Left ventricle myocardium superior (tissue), 1 donor: Measurements from ENCODE around the gene NT5DC4. TPM values are rescaled to one million over a fixed set of nuclear protein-coding genes. Genes with fewer than 3 reads are reported as not detected.
A peak's percentile ranks its signal among the peaks of the same experiment; 100 is the strongest.
"Not testable (repeated sequence)": the region's sequence is repeated elsewhere in the genome, so short reads cannot be mapped to it uniquely, and the experiment has no call there.

Experiments
- ATAC-seq: fragments of 200-7000 bp; cut with Tn5 transposase; one replicate; pipeline ENCODE4 v1.9.1; 2020; ENCODE audit warnings: mild to moderate bottlenecking, moderate library complexity
- DNase-seq: peaks from one replicate; pipeline ENCODE4 v3.0.0-alpha.2; 2020
- intact Hi-C: fragments of 100-400 bp; cut with micrococcal nuclease; formaldehyde crosslinking; loops from one replicate; pipeline ENCODE4 v1.11.0; 2022
- total RNA-seq: library from RNA; stranded (reverse); fragmentation: NEBNext Ultra II Directional; extraction: Animal tissue kit (Norgen Biotek cat#: 25700); gene quantifications from one replicate; pipeline ENCODE4 v1.2.1, GENCODE V29; 2021
- donor health status: DM: no; HTN: yes; CAD: no; lungs with severe emphysema.

NT5DC4 gene
- total RNA-seq, 1 donor from 2014 or later: not detected

DNA sequence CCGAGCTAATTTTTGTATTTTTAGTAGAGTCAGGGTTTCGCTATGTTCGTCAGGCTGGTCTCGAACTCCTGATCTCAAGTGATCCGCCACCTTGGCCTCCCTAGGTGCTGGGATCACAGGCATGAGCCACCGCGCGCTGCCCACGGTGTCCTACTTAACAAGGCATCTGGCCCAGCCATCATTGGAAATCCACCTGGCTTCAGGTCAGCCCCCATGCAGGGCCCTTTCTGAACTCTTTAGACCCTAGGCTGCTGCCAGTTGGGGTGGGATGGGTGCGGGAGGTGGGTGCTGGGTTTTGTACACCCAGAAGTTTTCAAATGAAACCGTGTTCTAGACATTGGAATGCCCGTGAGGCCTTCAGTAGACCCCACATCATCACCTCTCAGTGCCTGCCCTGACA lies 26.6 kb upstream of the NT5DC4 start:
- intact Hi-C loops: no loop called here
- ATAC-seq: no peak
- DNase-seq: no peak

DNA sequence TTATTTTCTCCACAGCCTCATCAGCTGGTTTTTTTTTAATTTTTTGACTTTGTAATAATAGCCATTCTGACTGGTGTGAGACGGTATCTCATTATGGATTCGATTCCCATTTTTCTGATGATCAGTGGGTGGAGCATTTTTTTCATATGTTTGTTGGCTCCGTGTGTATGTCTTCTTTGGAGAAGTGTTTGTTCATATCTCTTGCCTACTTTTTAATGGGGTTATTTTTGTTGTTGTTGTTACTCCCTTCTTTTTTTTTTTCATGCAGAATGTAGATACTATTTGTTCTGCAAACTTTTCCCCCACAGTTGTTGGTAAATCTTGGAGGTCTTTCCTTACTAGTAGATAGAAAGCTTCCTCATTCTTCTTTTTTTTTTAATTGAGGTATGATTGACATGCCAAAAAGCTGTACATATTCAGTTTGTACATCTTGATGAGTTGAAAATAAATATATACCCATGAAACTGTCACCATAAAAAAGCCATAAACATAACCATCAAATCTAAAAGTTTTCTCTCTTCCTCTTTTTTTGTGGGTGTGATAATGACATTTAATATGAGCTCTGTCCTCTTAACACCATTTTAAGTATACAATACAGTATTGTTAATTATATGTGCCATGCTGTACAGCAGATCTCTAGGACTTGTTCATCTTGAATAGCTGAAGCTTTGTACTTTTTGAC lies 21.8 kb upstream of the NT5DC4 start:
- intact Hi-C loops: no loop called here
- no peak for ATAC-seq
- no peak for DNase-seq

DNA sequence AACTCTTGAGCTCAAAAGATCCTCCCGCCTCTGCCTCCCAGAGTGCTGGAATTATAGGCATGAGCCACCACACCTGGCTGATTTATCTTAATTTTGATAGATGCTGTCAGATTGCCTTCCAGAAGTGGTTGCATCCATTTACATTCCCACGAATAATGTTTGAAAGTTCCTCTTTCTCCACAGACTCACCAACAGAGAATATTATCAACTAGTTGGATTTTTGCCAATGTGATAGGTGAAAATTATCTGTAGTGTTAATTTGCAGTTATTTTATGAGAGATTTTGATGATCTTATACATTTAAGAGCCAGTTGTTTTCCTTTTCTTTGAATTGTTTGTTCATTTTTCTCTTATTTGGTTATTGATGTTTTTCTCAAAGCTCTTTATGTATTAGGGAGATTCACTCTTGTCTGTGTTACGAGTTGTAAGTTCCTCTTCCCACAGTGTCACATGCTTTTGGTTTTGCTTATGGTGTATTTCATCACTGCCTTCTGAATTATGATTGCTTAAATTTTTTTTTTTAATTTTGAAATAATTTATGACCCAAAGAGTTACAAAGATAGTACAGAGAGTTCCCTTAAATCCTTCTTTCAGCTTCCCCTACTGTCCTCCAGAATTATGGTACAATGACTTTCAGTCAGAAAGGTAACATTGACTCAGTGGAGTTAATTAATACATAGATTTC lies 20.7 kb upstream of the NT5DC4 start:
- intact Hi-C loops: no loop called here
- ATAC-seq (peak; percentile 38), DNase-seq (no peak)

DNA sequence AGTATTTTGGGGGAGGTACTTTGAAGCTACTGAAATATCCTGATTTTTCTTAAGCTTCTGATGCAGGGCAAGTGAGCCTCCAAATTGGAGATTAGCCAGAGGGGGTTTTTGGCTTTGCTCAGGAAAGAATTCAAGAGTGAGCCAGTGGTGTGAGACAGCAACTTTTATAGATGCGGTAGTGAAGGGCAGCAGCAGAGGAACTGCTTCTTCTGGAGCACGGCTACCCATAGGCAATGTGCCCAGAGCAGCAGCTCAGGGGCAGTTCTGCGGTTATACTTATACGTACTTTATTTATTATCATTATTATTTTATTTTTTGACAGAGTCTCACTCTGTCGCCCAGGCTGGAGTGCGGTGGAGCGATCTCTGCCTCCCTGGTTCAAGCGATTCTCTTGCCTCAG lies 19.8 kb upstream of the NT5DC4 start:
- intact Hi-C loops: no loop called here
- ATAC-seq (peak; percentile 52), DNase-seq (no peak)

DNA sequence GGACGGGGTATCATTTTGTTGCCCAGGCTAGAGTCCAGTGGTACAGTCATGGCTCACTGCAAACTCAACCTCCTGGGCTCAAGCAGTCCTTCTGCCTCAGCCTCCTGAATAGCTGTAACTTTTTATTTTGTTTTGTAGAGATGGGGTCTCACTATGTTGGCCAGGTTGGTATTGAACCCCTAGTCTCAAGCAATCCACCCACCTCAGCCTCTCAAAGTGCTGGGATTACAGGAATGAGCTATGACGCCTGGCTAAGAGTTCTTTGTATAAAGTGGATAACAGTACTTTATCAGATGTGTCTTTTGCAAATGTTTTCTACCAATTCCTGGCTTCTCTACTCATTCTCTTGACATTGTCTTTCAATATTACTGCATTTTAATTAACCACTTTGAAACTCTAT lies 17.1 kb upstream of the NT5DC4 start:
- no peak for DNase-seq
- intact Hi-C loops: no loop called here
- ATAC-seq: no peak

DNA sequence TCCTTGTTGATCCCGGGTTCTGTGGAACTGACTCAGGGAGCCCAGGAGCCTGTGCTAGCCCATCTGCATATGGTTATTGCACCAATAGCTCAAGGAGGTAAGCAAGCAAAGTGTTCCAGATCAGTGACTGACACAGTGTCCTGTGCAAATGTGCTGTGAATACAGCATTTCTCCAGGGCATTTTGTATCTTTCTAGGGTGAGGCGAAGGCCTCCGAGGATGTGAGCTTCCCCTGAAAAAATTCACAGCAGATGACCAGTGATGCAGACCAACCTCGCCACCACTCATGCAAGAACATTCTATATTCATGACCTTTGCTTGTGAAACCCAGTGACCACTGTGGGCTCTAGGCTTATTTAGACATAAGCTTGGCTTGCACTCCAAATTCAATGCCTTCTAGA lies 15.2 kb upstream of the NT5DC4 start:
- intact Hi-C loops: no loop called here
- DNase-seq (no peak), ATAC-seq (no peak)

DNA sequence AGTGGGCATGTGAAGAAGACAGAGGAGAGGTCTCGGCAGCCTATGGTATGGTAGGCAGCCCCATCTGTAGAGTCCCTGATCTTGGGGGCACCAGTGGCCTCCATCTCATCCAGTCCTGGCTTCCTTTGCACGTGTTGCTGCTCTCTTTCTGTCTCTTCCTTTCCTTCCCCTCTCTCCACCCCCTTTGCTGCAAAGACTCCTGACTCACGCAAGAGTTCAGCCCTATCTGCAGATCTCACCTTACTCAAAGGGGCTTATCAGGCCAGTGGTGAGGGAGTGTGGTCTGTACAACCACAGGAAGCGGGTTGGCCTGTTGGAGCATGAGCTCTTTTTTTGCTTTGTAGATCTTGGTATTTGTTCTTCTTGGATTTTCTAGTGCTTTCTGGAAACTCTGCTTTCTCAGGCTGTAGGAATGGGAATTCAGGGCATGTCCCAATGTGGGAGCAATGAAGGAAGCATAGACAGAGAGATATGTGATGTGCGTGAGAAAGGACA lies 14.6 kb upstream of the NT5DC4 start:
- intact Hi-C loops: no loop called here
- no peak for ATAC-seq
- DNase-seq: no peak

DNA sequence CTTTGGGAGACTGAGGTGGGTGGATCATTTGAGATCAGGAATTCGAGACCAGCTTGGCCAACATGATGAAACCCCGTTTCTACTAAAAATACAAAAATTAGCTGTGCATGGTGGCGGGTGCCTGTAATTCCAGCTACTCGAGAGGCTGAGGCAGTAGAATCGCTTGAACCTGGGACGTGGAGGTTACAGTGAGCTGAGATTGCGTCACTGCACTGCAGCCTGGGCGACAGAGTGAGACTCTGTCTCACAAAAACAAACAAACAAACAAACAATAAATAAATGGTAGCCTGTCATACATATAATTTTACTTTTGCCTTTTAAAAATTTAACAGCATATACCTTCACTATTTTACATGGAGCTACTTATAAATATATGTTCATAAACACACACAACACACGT lies 13.9 kb upstream of the NT5DC4 start:
- ATAC-seq, intact Hi-C loops, DNase-seq: not testable (repeated sequence)

DNA sequence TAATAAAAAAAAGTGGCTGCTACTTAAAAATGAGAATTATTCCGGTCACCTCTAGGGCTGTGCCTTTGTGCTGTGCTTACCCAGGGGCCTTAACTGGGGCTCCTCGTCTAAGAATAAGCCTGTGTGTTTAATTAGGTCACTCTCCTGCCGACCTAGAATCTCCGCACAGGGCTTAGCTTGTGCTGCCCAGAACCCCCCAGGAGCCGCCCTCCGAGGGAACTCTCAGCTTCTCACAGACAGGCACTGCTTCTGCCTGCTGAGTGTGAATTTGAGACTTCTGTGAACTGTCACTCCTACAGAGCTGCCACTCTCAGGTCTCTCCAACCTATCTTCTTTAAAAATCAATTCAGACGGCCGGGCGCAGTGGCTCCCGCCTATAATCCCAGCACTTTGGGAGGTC lies 11.9 kb upstream of the NT5DC4 start:
- intact Hi-C loops: no loop called here
- no peak for DNase-seq
- no peak for ATAC-seq

DNA sequence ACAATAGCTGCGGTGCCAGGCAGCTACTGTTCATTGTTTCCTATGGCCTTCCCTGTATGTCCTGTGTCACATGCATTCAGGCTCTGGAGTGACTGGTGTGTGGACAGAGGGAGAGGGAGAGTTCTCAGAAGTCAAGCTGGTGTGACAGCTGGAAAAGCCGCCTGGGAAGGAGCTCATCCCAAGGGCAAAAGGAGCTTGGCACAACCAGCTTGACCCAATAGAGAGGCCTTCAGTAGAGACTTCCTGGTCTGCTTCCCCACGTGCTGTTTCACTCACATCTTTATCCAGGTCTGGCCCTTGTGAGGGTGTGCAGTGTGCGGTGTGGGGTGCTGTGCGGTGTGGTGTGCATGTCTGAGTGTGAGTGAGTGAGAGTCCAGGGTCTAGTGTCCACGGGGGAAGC lies 11.1 kb upstream of the NT5DC4 start:
- ATAC-seq (no peak), DNase-seq (no peak)
- intact Hi-C loops: no loop called here

DNA sequence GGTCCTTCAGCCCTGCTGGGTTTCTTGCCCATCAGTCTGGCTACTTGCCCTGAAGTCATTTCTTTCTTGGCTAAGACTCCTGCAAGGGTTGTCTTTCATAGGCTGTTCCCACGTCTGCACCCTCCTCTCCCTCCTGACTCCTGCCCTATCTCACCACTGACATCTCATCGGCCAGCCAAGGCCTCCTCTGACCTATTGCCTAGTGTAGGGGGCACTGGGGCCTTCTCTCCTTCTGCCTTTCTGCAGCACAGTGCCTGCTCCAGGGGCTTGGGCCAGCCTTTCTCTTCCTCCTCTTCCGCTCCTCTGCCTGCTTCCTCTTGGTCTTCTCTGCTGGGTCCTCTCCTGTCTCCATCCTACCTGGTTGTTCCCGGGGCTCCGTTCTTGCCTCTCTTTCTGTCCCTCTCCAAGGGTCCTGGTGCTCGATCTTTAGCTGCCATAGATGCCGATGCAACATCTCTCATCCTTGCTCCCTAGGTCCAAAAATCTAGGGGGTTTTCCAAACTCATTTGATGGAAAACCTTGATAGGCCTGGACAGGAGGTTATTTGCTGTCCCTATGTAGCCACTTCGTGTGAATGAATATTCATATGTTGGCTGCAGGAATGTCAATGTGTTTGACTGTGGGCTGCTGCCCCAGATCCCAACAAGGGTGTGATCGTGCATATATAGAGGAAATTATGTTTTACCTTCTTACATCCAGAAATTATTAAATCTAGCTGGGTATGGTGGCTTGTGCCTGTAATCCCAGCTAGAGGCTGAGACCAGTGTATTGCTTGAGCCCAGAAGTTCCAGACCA lies 9.7 kb upstream of the NT5DC4 start:
- DNase-seq (no peak), ATAC-seq (no peak)
- intact Hi-C loops: no loop called here

DNA sequence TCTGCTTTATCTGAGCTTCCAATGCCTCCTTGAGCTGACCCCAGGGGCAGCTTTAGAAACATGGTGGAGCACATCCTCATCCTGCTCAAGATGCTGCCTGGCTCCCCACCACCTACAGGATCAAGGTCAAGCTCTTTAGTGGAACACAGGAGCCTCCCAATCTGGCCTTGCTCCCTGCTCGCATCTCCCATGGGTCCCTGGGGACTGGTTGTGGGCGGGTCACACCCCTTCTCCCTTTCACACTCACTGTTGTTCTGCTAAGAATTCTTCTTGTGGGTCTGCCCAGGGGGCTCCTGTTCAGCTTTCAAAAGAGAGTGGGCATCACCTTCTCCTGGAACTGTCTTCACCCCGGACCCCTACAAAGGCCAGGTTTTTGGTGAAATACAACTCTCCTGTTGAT lies 8.4 kb upstream of the NT5DC4 start:
- intact Hi-C loops: no loop called here
- DNase-seq: no peak
- ATAC-seq: no peak

DNA sequence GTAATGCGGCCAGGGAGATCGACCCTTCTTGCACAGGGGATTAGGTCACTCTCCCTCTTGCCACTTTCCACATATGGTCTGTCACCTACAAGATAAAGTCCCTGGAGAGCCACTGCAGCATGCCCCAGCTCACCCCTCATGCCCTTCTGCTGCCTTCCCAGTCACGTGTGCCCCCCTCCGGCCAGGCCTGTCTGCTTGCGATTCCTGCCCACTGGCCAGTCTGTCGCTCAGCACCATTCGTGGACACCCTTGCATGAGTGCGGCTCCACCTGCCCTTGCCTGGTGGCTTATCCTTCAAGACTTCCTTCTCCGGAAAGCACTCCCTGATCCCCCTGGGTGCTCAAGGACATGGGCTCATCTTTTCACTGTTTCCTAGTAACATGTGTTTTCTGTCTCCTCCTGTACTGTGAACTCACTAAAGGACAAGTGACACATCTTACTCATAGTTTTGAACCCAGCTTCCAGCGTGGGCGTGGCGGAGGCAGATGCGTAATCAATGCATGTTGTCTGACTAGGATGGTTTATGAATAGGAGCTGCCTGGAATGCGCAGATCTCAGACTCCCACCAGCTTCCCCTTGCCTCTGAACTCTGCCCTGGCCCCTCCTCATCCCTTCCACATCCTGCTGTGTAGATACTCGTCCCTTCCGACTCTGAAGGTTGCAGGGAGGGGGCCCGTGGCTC lies 7.8 kb upstream of the NT5DC4 start:
- no peak for ATAC-seq
- intact Hi-C loops: no loop called here
- no peak for DNase-seq

DNA sequence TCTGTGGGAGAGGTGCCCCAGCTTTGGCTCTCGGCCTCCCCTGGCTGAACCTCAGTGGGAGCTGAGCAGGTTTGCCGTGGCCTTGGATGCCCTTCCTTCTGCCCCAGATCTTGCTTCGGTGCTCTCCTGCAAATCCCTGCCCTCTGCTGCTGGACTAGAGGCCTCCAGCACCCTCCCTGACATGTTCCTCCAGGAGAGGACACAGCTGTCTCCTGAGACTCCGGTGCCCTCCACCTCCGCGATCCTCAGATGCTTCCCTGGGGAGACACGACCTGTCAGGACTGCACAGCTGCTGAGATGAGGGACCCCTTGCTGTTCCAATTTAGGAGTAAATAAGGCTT lies 7.3 kb upstream of the NT5DC4 start:
- intact Hi-C loops: no loop called here
- ATAC-seq (no peak), DNase-seq (no peak)

DNA sequence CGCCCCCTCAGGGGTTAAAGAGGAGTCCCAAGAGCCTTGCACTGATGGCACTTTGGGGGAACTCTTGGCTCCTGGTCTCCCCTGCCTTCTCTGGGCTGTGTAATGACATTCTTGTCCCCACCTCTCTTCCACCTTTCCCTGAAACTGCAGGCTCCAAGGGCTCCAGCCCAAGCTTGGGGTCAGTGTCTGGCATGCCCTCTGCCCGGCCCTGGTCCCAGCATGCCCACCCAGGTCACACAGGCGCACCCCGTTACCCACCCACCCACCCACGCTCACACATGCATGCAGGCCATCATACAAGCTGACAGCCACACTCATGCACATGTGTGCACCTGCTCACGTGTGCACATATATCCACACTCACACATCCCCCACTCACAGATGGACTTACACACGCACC lies 6.9 kb upstream of the NT5DC4 start:
- no peak for DNase-seq
- no peak for ATAC-seq
- intact Hi-C loops: no loop called here

DNA sequence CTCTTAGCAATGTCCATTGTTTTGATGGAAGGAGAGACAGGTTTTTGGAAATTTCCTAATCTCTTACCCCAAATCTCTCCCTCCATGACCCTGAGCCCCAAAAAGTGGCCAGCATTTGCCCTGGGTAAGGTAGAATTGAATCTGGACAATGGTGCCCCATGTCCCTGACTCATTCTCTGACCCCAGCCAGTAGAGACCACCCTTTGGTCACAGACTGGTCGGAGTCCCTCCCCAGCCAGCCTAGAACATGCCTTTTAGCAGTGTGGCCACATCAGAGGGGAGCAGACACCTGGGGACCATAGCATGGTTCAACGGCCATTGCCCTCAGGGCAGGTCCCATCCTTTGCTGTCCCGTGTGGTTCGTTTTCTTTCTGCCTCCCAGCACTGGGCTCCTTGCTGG lies 6.5 kb upstream of the NT5DC4 start:
- DNase-seq: no peak
- intact Hi-C loops: no loop called here
- no peak for ATAC-seq

DNA sequence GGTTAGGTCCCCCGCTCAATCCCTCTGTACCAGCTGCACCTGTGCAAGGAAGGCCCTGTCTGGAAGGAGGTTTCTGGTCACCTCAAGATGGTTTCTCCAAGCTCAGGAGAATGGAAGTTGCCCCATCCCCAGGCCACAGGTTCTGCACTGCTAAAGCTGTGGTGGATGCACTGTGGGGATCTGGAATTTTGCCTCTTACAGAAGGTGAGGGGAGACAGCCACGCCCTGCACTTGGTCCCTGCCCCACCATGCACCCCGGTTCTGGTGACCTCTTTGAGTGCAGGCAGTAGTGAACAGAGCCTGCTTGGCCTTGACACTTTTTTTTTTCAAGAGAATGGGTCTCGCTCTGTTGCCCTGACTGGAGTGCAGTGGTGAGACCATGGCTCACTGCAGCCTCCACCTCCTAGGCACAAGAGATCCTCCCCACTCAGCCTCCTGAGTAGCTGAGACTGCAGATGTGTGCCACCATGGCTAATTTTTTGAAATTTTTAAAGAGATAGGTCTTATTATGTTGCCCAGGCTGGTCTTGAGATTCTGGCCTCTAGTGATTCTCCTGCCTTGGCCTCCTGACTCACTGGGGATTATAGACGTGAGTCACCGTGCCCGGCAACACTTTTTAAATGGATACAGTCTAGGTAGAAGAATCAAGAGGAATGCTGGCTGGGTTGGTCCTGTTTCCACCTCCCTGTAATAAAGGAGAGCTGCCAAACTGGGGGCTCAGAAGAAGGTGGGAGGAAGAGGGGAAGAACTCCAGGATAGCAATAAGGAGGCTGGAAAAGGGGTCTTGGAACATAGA lies 5.8 kb upstream of the NT5DC4 start:
- intact Hi-C loops: no loop called here
- ATAC-seq (no peak), DNase-seq (no peak)

DNA sequence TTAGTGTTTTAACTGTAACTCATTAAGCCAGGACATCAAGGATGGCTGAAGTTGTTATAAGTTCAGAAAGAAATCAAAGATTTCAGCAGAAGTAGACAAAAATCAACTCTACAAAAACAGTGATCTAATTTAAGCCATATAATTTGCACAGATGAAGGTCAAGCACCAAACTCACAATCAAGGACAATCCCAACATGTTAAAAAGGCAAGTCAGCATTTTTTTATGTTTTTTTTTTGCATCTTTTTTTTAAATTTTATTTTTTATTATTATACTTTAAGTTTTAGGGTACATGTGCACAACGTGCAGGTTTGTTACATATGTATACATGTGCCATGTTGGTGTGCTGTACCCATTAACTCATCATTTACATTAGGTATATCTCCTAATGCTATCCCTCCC lies 4.7 kb upstream of the NT5DC4 start:
- ATAC-seq, intact Hi-C loops, DNase-seq: not testable (repeated sequence)

DNA sequence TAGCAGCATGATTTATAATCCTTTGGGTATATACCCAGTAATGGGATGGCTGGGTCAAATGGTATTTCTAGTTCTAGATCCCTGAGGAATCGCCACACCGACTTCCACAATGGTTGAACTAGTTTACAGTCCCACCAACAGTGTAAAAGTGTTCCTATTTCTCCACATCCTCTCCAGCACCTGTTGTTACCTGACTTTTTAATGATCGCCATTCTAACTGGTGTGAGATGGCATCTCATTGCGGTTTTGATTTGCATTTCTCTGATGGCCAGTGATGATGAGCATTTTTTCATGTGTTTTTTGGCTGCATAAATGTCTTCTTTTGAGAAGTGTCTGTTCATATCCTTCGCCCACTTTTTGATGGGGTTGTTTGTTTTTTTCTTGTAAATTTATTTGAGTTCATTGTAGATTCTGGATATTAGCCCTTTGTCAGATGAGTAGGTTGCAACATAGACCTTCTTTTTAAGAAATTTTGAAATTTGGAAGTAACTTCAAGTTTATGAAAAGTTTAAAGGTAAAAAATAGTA lies 3.9 kb upstream of the NT5DC4 start:
- DNase-seq, ATAC-seq, intact Hi-C loops: not testable (repeated sequence)
